IMR-90 (cell line): Measurements from ENCODE around the gene ZNF423.

ENCODE experiments used
- BHLHE40 ChIP-seq: fragments of 150-350 bp; IDR thresholded peaks from 2 replicates; pipeline ENCODE4 v1.6.1; 2016; ENCODE audit warnings: mild to moderate bottlenecking, low read depth, low read length
- CHD1 ChIP-seq: IDR thresholded peaks from 2 replicates; pipeline ENCODE4 v1.6.1; 2012; ENCODE audit warnings: low read depth, low read length, improper control_type of control experiment
- MXI1 ChIP-seq: IDR thresholded peaks from 2 replicates; pipeline ENCODE4 v1.6.1; 2012; ENCODE audit warnings: low read depth, mild to moderate bottlenecking, low read length, moderate library complexity, borderline replicate concordance
- RFX5 ChIP-seq: IDR thresholded peaks from 2 replicates; pipeline ENCODE4 v1.8.0; 2012; ENCODE audit warnings: low read depth, mild to moderate bottlenecking, low read length, moderate library complexity
- SMC3 ChIP-seq: fragments of 150-350 bp; IDR thresholded peaks from 2 replicates; pipeline ENCODE4 v1.6.1; 2016; ENCODE audit warnings: low read depth, mild to moderate bottlenecking, antibody characterized with exemption, low read length, moderate library complexity
- USF2 ChIP-seq: fragments of 150-350 bp; IDR thresholded peaks from 2 replicates; pipeline ENCODE4 v1.6.1; 2017; ENCODE audit warnings: mild to moderate bottlenecking, antibody characterized with exemption, low read length, low read depth
- TF ChIP-seq, protein P1 (sequence below): conservative IDR thresholded peaks from 2 replicates; pipeline ENCODE4 v1.5.1; 2012; ENCODE audit warnings: mild to moderate bottlenecking, low read depth, low read length, improper control_type of control experiment

DNA sequence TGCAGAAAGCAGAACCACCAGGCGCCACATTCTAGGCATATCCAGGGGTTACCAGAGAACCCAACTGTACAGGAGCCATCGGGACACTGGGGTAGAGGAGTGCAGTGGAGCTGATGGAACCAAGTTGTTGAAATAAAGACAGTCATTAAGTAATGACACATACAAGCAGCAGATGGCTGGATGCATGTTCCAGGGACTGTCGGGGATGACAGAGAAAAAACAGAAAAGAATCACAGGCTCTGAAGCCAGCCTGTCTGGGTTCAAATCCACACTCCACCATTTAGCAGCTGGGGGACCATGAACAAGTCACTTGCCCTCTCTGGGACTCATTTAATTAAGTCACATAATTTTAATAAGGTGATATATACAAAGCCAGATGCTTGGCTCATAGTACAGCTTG, 117.1 kb downstream of the ZNF423 start:
- no peak for TF ChIP-seq BHLHE40
- TF ChIP-seq, protein P1, sequence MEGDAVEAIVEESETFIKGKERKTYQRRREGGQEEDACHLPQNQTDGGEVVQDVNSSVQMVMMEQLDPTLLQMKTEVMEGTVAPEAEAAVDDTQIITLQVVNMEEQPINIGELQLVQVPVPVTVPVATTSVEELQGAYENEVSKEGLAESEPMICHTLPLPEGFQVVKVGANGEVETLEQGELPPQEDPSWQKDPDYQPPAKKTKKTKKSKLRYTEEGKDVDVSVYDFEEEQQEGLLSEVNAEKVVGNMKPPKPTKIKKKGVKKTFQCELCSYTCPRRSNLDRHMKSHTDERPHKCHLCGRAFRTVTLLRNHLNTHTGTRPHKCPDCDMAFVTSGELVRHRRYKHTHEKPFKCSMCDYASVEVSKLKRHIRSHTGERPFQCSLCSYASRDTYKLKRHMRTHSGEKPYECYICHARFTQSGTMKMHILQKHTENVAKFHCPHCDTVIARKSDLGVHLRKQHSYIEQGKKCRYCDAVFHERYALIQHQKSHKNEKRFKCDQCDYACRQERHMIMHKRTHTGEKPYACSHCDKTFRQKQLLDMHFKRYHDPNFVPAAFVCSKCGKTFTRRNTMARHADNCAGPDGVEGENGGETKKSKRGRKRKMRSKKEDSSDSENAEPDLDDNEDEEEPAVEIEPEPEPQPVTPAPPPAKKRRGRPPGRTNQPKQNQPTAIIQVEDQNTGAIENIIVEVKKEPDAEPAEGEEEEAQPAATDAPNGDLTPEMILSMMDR: no peak
- TF ChIP-seq MXI1: no peak
- no peak for TF ChIP-seq RFX5
- no peak for TF ChIP-seq USF2
- no peak for TF ChIP-seq SMC3
- no peak for TF ChIP-seq CHD1
